ENCODE measurements around the gene GNA14.
"Not testable (repeated sequence)": the region's sequence is repeated elsewhere in the genome, so short reads cannot be mapped to it uniquely, and the experiment has no call there.

- TF ChIP-seq CTCF (IDR thresholded peaks at IDR 0.05); SIN3A (IDR thresholded peaks at IDR 0.05; ENCODE audit: borderline replicate concordance, insufficient read depth, low read depth, low read length); POLR2AphosphoS5 (IDR thresholded peaks at IDR 0.05; ENCODE audit: low read depth, low read length): not testable (repeated sequence)
These were observed 158.5 kb downstream of the GNA14 start for GRCh38 chr9:77489405-77490163.

Measured in Panc1 (cell line).